ENCODE data around the gene EXOSC5. TPM values are rescaled to one million over a fixed set of nuclear protein-coding genes. Genes with fewer than 3 reads are reported as not detected.
A peak's percentile ranks its signal among the peaks of the same experiment; 100 is the strongest.
"Not testable (repeated sequence)": the region's sequence is repeated elsewhere in the genome, so short reads cannot be mapped to it uniquely, and the experiment has no call there.

EXOSC5 gene
- total RNA-seq, 1 donor from 2014 or later, result 13.9 TPM

DNA sequence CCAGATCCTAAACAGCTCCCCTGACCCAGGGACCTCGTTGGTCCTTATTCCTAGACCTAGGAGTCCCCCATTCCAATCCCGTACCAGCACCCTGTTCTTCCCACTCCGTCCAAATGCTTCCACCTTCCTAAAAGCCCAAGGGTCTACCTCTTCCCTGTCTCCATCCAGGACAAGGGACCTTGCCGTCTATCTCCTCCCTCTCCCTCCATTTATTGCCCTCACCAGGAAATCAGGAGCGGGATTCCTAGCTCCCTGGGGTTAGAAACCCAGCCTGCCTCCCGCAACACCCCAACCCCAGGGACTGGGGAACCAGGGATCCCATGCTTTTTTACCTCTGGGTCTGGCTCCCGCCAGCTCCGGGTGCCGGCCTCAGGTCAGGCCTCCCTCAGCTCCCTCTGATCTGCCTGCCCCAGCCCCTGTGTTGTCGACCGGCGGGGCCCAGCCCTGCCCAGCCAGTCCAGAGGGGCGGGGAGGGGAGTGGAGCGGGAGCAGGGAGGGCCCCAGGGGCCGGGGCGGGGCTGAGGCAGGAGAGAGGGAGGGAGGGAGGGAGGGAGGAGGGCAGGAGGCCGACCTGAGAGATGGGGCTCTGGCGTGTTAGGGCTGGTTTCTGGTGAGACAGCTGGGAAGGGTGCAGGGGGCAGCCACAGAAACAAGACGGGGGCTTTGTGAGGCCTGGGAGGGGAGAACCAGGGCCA, 29.9 kb upstream of the EXOSC5 start, which contains the start of gene B3GNT8:
TSS of gene B3GNT8 (minus strand) at position 423 of the 695 bp plus-strand sequence. CDS start 596 bp downstream, outside the sequence.
- peak; percentile 66 to 74 for DNase-seq (ENCODE audit: low read depth in 2 of 2)

DNA sequence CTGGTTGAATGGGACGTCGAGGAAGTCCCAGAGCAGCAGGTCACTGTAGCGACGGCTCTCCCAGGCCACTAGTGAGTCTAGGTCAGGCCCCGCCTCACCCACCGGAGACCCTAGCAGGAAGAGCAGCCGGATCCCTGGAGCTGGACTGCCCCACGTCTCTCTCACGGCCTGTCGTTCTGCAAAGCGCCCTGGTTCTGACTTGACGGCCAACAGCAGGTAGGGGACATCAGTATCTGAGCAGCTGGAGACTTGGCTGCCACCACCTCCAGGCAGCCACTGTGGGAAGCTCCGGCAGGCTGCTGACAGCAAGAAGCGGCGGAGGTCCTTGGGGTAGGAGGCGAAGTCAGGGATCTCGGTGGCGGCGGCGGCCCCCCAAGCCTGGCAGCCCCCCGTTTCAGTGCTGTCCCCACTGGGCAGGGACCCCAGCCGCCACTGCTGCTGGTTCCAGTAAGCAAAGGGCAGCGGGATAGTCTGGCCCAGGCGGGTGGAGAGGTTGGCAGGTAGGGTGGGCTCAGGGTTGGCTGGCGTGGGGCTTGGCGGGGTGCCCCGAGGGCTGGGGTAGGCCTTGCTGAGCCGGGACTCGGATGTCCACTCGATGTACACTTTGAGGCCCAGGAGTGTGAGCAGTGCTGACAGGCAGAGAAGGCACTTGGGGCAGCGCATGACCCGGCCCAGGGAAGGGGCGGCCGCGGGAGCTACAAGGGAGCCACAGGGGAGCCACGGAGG, 29.1 kb upstream of the EXOSC5 start:
- DNase-seq (ENCODE audit: low read depth in 2 of 2), result no peak

DNA sequence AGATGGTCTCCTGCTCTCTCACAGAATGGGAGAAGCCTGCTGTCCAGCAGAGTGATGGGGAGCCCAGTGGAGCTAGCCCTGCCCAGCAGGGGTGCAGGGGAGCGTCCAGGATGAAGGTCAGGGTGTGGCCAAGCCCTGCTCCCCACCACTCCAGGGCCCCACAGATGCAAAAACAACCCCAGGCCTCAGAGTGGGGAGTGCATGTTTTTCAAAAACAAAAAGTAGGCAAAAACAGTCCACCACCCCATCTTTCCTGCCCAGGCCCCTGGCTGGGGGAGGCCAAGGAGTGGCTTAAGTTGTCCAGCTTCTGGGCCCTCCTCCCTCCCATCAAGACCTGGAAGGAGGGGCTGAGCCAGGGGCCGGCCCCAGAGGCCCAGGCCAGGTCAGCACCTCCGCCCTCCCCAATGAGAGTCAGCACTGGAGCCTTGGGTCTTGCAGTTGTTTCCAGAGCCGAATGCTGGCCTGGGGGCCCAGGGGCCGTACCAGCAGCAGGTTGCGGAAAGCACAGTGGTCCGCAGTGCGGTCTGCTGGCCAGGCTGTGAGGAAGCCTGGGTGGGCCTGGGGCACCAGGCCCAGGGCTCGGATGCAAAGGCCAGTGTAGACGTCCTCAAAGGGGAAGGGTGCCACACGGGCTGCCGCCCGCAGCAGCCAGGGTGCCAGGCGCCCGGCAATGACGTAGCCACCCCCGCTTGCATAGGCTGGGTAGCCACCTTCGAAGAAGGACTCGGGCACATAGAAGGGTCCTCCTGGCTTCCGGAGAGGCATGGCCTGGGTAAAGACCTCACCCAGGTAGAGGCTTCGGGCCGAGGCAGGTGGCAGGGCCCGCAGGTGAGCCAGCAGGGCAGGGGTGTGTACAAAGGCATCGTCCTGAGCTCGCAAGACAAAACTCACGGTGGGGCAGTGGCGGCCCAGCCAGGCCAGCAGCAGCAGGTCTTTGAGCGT, 28.3 kb upstream of the EXOSC5 start:
- DNase-seq (ENCODE audit: low read depth in 2 of 2), result no peak

DNA sequence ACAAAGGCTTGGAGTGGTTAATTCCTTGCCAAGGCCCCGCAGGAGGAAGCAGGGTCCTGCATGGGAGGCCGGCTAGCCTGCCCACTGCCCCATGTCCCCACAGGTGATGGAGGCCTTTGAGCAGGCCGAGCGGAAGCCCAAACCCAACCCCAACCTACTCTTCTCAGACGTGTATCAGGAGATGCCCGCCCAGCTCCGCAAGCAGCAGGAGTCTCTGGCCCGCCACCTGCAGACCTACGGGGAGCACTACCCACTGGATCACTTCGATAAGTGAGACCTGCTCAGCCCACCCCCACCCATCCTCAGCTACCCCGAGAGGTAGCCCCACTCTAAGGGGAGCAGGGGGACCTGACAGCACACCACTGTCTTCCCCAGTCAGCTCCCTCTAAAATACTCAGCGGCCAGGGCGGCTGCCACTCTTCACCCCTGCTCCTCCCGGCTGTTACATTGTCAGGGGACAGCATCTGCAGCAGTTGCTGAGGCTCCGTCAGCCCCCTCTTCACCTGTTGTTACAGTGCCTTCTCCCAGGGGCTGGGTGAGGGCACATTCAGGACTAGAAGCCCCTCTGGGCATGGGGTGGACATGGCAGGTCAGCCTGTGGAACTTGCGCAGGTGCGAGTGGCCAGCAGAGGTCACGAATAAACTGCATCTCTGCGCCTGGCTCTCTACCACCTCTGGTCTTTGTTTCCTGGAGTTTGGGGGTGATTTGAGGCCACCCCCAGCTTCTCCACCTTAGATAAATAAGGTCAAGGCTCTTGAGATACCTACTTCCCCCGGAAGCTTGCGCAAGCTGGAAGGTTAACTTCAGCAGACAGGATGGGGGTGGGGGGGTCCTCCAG, 27.4 kb upstream of the EXOSC5 start:
- no peak for DNase-seq (ENCODE audit: low read depth in 2 of 2)

DNA sequence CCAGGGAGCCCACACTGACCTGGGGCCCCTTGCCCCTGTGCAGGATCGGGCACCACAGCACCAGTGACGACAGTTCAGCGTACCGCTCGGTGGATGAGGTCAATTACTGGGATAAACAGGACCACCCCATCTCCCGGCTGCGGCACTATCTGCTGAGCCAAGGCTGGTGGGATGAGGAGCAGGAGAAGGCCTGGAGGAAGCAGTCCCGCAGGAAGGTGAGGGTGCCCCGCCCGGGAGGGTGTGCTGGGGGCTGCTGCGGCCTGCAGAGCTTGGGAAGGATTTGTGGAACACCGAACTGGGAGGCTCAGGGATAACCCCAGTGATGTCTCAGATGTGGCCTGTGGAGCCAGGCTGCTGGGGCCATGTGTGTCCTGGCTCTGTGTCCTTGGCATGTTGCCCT, 25.8 kb upstream of the EXOSC5 start:
- DNase-seq (ENCODE audit: low read depth in 2 of 2), result no peak

DNA sequence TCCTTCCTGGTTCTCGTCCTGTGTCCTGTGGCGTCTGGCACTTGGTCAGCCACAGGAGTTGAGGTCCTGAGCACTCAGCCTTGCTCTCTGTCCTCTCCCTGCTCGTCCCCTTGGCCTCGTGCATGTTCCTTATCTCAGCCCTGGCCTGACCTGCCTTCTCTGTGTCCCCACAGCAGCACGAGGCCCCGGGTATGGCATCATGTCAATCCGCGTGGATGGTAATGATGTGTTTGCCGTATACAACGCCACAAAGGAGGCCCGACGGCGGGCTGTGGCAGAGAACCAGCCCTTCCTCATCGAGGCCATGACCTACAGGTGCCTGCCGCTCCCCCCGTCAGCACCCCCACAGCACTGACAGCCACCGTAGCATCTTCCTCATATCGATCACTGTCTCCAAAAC, 25.3 kb upstream of the EXOSC5 start:
- no peak for DNase-seq (ENCODE audit: low read depth in 2 of 2)

DNA sequence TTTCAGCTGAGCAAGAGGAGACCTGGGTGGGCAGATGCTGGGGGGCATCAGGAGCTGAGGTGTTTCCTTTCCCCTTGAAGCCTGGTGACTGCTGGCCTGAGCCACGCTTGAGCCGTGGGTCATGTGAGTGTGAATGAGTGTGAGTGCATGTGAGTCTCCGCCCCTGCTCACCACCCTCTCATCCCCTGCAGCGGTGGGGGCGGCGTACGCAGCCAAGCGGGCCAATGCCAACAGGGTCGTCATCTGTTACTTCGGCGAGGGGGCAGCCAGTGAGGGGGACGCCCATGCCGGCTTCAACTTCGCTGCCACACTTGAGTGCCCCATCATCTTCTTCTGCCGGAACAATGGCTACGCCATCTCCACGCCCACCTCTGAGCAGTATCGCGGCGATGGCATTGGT, 24.8 kb upstream of the EXOSC5 start:
- DNase-seq (ENCODE audit: low read depth in 2 of 2), result no peak

DNA sequence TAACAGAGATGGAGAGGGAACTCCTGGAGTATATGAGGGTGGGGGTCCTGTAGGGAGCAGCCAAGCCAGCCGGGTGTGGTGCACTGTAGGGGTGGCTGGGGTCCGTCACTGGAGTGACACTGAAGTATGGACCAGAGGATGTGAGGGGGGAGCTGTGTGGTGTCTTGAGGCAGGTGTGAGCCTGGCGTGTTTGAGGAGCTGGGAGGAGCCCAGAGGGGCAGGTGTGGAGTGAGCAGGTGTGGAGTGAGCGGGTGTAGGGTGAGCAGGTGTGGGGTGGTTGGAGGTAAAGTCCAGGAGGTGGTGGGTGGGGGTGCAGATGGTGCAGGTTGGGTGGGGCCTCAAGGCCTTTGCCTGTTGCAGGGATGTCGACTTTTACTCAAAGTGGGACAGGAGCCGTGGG, 24.2 kb upstream of the EXOSC5 start:
- no peak for DNase-seq (ENCODE audit: low read depth in 2 of 2)

DNA sequence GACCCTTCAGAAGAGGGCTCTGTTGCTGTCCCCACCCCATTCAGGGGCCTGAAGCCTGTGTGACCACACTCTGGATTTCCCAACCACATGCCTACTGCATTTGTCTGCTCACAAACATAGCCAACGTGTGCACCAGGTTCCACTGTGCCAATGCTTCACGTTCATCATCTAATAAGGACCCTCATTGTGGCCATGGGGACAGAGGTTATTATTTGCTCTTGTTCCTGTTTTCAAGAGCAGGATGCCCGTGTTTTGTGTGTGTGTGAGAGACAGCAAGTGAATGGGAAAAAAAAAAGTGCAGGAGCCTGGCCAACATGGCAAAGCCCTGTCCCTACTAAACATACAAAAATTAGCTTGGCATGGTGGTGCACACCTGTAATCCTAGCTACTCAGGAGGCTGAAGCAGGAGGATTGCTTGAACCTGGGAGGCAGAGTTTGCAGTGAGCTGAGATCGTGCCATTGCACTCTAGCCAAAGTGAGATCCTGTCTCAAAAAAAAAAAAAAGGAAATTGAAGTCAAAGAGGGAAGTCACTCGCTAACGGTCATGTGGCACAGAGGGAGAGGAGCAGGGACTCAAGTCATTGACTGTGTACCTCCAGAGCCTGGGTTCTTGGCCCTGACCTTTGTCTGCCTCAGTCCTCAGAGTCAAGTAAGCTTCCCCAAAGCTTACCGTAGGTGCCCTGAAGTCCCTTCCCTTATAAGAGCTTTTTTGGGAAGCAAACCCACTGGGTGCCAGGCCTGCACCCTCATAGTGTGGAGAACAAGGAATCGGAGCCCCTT, 23.1 kb upstream of the EXOSC5 start:
- no peak for DNase-seq (ENCODE audit: low read depth in 2 of 2)

DNA sequence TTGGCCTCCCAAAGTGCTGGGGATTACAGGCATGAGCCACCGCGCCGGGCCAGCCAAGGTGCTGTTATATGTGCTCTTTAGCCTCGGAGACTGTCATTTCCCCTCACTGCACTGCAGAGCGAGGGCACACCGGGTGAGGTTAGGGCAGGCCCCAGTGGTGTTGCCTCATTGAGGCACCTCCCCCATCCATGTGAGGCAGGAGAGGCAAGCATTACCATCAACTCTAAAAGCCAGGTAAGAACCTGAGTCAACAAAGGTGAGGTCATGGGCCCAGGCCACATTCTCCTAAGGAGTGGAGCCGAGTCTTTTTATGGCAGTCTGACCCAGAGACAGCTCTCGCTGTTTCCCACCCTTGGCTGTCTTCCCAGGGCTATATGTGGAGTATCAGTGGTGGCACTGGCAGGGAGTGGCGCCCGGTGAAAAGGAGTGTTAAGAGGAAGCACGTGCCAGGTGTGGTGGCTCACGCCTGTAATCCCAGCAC, 19.1 kb upstream of the EXOSC5 start:
- no peak for DNase-seq (ENCODE audit: low read depth in 2 of 2)

DNA sequence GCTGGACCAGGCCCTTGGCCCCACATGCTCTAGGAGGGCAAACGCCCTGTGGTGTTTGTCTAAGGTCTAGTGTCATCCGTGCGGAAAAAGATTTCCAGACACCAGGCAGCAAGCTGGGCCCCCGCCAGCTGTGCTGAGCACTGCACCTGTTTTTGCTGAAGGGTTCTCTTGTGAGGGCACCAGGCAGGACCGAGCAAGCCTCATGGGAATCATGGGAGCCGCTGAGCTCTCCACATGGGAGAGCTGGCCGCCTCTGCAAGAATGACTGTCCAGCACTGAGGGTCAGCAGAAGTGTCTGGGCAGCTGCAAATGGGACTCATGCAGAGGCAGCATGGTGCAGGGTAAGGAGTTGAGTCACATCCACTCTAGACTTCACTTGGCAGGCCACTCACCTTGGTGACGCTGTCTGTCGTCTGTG, 18.0 kb upstream of the EXOSC5 start:
- no peak for DNase-seq (ENCODE audit: low read depth in 2 of 2)

DNA sequence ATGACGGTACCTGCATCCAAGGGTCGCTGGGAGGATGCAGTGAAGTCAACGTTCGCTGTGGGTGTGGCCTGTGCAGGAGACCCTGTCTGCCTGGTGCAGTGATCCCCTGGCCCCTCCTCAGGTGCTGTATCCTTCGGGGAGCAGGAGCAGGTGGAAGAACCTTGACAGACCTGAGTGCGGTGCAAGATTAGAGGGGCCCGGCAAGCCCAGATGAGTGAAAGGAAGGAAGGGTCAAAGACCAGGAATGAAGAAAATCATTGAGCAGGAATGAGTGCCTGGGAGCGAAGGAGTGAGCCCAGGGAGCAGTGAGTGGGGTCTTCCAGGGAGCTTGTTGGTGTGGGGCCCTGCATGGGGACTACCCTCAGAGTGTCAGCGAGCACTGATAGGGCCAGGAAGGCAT, 17.3 kb upstream of the EXOSC5 start:
- no peak for DNase-seq (ENCODE audit: low read depth in 2 of 2)

DNA sequence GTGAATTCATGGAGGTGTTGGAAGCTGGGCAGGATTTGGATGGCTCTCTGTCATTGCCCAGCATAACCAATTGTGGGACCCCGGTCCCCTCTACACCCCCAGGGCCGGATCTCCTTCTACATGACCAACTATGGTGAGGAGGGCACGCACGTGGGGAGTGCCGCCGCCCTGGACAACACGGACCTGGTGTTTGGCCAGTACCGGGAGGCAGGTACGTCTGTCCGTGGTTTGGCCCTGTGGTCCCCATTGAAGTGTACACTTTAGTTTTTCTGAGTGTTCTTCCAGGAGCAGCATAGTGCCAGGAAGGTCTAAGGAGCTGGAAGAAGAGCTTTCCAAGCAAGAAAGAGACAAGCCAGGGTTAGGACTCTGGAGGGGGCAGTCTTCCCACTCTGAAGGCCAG, 16.8 kb upstream of the EXOSC5 start:
- DNase-seq (ENCODE audit: low read depth in 2 of 2), result no peak

DNA sequence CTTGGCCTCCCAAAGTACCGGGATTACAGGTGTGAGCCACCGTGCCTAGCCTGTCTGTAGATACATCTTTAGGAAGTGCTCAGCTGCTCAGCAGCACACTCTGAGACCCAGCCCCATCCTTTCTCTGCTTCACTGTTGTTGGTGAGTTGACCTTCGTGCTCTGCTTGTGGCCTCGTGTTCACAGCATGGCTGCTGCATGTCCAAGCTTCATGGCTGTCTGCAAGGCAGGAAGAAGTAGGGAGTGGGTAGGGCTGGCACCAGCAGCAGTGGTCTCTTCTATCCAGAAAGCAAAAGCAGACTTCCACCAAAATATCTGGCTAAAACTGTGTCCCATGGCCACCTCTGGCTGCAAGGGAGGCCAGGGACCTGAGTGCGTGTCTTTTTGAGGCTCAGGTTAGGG, 15.8 kb upstream of the EXOSC5 start:
- DNase-seq (ENCODE audit: low read depth in 2 of 2), result no peak

DNA sequence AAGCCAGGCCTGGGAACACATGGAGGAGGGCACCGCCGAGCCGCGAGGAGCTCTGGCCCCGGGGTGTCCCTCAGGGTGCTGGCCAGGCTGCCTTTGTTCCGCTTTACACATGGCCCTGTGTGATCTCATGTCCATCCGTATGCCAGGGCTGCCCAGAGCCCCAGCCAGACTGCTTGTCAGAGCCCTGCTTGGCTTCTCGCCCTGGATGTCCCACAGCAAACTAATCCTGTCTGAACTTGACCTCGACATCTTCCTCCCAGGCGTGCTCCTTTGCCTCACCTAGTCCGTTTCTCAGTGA, 14.8 kb upstream of the EXOSC5 start:
- DNase-seq (ENCODE audit: low read depth in 2 of 2), result no peak

DNA sequence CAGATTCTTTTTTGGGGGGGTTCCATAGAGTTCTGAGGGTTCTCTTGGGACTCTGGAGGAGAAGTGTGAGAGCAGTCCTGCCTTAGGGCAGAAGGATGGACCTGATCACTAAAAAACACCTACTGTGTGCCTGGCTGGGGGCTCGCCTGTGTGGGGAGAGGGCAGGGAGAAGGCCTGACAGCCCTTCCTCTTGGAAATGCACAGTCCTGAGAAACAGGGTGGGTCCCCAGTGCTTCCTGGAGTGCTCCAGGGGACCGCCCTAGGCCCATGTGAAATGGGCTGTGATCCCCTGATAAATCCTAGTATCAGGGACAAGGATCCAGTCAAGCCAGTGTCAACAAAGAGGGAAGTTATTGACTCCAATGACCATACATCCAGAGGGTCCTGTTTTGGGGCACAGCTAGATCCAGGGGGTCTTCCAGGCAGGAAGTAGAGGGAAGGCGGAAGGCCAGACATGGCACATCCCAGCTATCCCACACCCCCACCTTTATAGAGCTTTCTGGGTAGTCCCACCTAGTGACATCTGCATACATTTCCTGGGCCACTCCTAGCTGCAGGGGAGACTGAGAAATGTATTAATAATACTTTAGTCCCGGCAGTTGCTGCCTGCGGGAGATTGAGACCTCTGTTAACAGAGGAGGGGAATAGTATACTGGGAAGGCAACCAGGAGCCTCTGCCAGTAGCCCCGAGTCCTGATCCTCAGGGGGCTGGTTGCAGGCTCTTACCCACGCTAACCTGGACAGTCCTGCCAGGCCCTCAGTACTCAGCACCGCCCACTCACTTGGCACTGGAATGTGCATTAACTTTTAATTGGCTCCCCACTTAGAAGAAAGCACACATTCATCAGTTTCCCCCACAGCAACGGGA, 14.2 kb upstream of the EXOSC5 start:
- DNase-seq (ENCODE audit: low read depth in 2 of 2), result no peak

DNA sequence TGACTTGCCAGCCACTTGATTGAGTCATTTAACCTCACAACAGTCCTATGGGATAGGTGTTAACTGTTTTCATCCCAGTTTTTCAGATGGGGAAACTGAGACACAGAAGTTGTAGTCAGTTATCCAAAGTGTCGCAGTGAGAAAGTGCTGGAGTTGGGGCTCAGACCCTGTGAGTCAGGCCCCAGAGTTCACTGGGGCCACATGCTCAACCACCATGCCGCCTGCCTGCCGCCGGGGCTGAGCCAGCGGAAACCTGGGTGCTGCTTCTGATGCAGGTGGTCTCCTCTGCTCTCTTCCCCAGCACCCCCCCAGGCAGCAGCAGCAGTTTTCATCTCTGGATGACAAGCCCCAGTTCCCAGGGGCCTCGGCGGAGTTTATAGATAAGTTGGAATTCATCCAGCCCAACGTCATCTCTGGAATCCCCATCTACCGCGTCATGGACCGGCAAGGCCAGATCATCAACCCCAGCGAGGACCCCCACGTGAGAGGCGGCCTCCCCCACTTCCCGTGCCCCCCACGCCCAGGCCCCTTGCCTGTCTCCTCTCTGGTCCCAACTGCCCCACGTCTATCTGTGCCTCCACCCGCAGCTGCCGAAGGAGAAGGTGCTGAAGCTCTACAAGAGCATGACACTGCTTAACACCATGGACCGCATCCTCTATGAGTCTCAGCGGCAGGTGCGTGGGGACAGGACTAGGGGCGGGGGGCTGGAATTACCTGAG, 13.3 kb upstream of the EXOSC5 start:
- no peak for DNase-seq (ENCODE audit: low read depth in 2 of 2)

DNA sequence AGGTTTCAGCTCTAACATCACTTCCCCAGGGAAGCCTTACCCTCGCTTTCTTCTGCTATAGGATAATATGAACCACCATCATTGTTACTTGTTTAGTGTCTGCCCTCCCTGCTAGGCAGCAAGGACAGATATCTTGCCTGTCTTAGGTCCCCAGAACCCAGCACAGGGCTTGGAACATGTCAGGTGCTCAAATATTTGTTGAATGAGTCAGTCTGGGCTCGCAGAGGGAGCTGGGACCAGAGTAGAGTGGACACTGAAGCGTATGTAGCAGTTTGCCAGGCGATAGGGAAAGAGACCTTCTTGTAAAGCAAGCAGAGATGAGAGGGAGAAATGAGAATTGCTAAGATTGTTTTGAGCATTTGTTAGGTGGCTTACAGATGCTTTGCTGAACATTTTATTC, 12.1 kb upstream of the EXOSC5 start:
- DNase-seq (ENCODE audit: low read depth in 2 of 2), result peak; percentile 37 to 52

DNA sequence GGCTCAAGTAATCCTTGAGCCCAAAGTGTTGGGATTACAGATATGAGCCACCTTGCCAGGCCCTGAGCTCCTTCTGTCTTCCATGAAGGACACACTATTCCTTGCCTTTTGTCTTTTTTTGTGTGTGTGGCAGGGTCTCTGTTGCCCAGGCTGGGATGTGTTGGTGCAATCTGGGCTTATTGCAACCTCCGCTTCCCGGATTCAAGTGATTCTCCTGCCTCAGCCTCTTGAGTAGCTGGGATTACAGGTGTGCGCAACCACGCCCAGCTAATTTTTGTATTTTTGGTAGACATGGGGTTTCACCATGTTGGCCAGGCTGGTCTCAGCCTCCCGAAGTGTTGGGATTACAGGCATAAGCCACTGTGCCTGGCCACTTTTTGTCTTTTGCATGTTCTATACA, 11.7 kb upstream of the EXOSC5 start:
- DNase-seq (ENCODE audit: low read depth in 2 of 2), result not testable (repeated sequence)

Measured in lung microvascular endothelial cell (primary cell).